SK-N-SH (cell line): ENCODE data around the gene UNC119. TPM values are rescaled to one million over a fixed set of nuclear protein-coding genes. Genes with fewer than 3 reads are reported as not detected.
A peak's percentile ranks its signal among the peaks of the same experiment; 100 is the strongest.

Experiments used
- CTCF ChIA-PET: fragments of 300-600, 350-600 bp; formaldehyde crosslinking; extraction: SDS; loops from one replicate; lab custom pipeline; 2021; lab: Yijun Ruan, JAX
- POLR2A ChIA-PET: fragments of 350-600 bp; sonication (Branson Sonifier 250); formaldehyde crosslinking; extraction: SDS; loops from one replicate; lab custom pipeline; 2020; ENCODE audit warnings: antibody characterized with exemption, inconsistent platforms; lab: Yijun Ruan, JAX
- DNase-seq: peaks from one replicate; pipeline ENCODE4 v3.0.0; 2012
- H2AFZ ChIP-seq: fragments of 200-600 bp; sonication (generic); 2 replicates; pipeline ENCODE4 v1.8.1; 2016; ENCODE audit warnings: antibody characterized with exemption, mild to moderate bottlenecking, low read depth
- H3F3A ChIP-seq: fragments of 200-600 bp; sonication (generic); replicated peaks from 2 replicates; pipeline ENCODE3; 2016; ENCODE audit warnings: antibody characterized with exemption, mild to moderate bottlenecking; ENCODE audit not compliant: insufficient read depth
- H3K27ac ChIP-seq, 2 experiments: fragments of 200-500 bp in 1 of 2; fragments of 200-600 bp in 1 of 2; sonication (Bioruptor generic) in 1 of 2; sonication (generic), shearing (Covaris generic) in 1 of 2; 2 replicates each; pipeline versions ENCODE4 v1.5.1 to v1.6.1; 2014 to 2016; ENCODE audit warnings: low read depth in 2 of 2, inconsistent platforms in 1 of 2, low read length in 1 of 2, mild to moderate bottlenecking in 1 of 2, mixed read lengths in 1 of 2
- H3K27me3 ChIP-seq: fragments of 200-600 bp; sonication (generic), shearing (Covaris generic); 2 replicates; pipeline ENCODE4 v1.6.1; 2016; ENCODE audit warnings: mixed run types; ENCODE audit not compliant: insufficient read depth
- H3K36me3 ChIP-seq, 2 experiments: fragments of 200-500 bp in 1 of 2; fragments of 200-600 bp in 1 of 2; sonication (Bioruptor generic) in 1 of 2; sonication (generic) in 1 of 2; replicated peaks in 1 of 2; 2 replicates each; pipeline versions ENCODE3 to v1.5.1; 2014 to 2016; ENCODE audit warnings: low read length in 1 of 2, mild to moderate bottlenecking in 1 of 2; ENCODE audit not compliant: insufficient read depth in 2 of 2, control insufficient read depth in 1 of 2
- H3K4me1 ChIP-seq, 2 experiments: fragments of 200-500 bp in 1 of 2; fragments of 200-600 bp in 1 of 2; sonication (Bioruptor generic) in 1 of 2; sonication (generic), shearing (Covaris generic) in 1 of 2; 2 replicates each; pipeline versions ENCODE4 v1.5.1 to v1.6.1; 2014 to 2016; ENCODE audit warnings: low read depth in 1 of 2, low read length in 1 of 2, mixed run types in 1 of 2; ENCODE audit not compliant: insufficient read depth in 2 of 2, control insufficient read depth in 1 of 2
- H3K4me2 ChIP-seq: fragments of 200-600 bp; sonication (generic), shearing (Covaris generic); 2 replicates; pipeline ENCODE4 v1.6.1; 2017; ENCODE audit warnings: mixed run types
- H3K4me3 ChIP-seq, 2 experiments: fragments of 200-500 bp in 1 of 2; fragments of 200-600 bp in 1 of 2; sonication (Bioruptor generic) in 1 of 2; sonication (generic), shearing (Covaris generic) in 1 of 2; 2 replicates each; pipeline versions ENCODE4 v1.5.1 to v1.8.1; 2014 to 2016; ENCODE audit warnings: low read depth in 2 of 2, inconsistent platforms in 1 of 2, low read length in 1 of 2, mild to moderate bottlenecking in 1 of 2, mixed read lengths in 1 of 2, moderate library complexity in 1 of 2
- H3K79me2 ChIP-seq: fragments of 200-600 bp; sonication (generic); 2 replicates; pipeline ENCODE4 v1.8.1; 2017; ENCODE audit warnings: mild to moderate bottlenecking; ENCODE audit not compliant: insufficient read depth
- H3K9ac ChIP-seq: fragments of 200-600 bp; sonication (generic); 2 replicates; pipeline ENCODE4 v1.6.1; 2017; ENCODE audit warnings: mixed run types
- H3K9me2 ChIP-seq: fragments of 200-600 bp; sonication (generic); 2 replicates; pipeline ENCODE4 v1.6.1; 2017; ENCODE audit warnings: mixed run types
- H3K9me3 ChIP-seq: fragments of 200-600 bp; sonication (generic); 2 replicates; pipeline ENCODE4 v1.6.1; 2017; ENCODE audit warnings: mixed run types, mild to moderate bottlenecking, moderate library complexity
- H4K20me1 ChIP-seq: fragments of 200-600 bp; sonication (generic); 2 replicates; pipeline ENCODE4 v1.6.1; 2017; ENCODE audit warnings: mild to moderate bottlenecking, mixed run types; ENCODE audit not compliant: insufficient read depth
- EP300 ChIP-seq, 2 experiments: IDR thresholded peaks; 2 replicates each; pipeline versions ENCODE4 v1.4.0 to v1.6.1; 2012; ENCODE audit warnings: borderline replicate concordance in 1 of 2, low read depth in 1 of 2, low read length in 1 of 2
- EZH2phosphoT487 ChIP-seq: fragments of 200-600 bp; sonication (generic); IDR thresholded peaks from 2 replicates; pipeline ENCODE4 v1.6.1; 2017; ENCODE audit warnings: low read depth, mixed run types, mild to moderate bottlenecking, antibody characterized with exemption, moderate library complexity, borderline replicate concordance
- FOSL2 ChIP-seq: IDR thresholded peaks from 2 replicates; pipeline ENCODE4 v1.4.0; 2012; ENCODE audit warnings: low read depth, mild to moderate bottlenecking, moderate library complexity, borderline replicate concordance
- FOXM1 ChIP-seq: IDR thresholded peaks from 2 replicates; pipeline ENCODE4 v1.4.0; 2012; ENCODE audit warnings: low read depth, mild to moderate bottlenecking
- GABPA ChIP-seq: IDR thresholded peaks from 2 replicates; pipeline ENCODE4 v1.4.0; 2012; ENCODE audit warnings: low read depth, mild to moderate bottlenecking
- GATA2 ChIP-seq: sonication (generic); formaldehyde crosslinking; IDR thresholded peaks from 2 replicates; pipeline ENCODE4 v1.5.0; 2020; ENCODE audit warnings: mild to moderate bottlenecking, missing genetic modification reagents
- IRF3 ChIP-seq: fragments of 150-350 bp; IDR thresholded peaks from 2 replicates; pipeline ENCODE4 v1.6.1; 2016; ENCODE audit warnings: mild to moderate bottlenecking, low read depth, low read length
- JUND ChIP-seq: IDR thresholded peaks from 2 replicates; pipeline ENCODE4 v1.4.0; 2012
- MXI1 ChIP-seq: IDR thresholded peaks from 2 replicates; pipeline ENCODE4 v1.6.1; 2012; ENCODE audit warnings: mild to moderate bottlenecking, low read depth, low read length, improper control_type of control experiment
- NFIC ChIP-seq: IDR thresholded peaks from 2 replicates; pipeline ENCODE4 v1.4.0; 2012; ENCODE audit warnings: borderline replicate concordance
- POLR2AphosphoS5 ChIP-seq: IDR thresholded peaks from 2 replicates; pipeline ENCODE4 v1.6.1; 2012; ENCODE audit warnings: low read depth, low read length
- RCOR1 ChIP-seq: fragments of 150-350 bp; IDR thresholded peaks from 2 replicates; pipeline ENCODE4 v1.6.1; 2017; ENCODE audit warnings: antibody characterized with exemption, low read length
- RFX5 ChIP-seq: IDR thresholded peaks from 2 replicates; pipeline ENCODE4 v1.6.1; 2012; ENCODE audit warnings: mild to moderate bottlenecking, improper control_type of control experiment, low read length
- SIN3A ChIP-seq: IDR thresholded peaks from 2 replicates; pipeline ENCODE4 v1.6.1; 2012; ENCODE audit warnings: low read depth, mild to moderate bottlenecking, low read length, moderate library complexity, borderline replicate concordance
- SMC3 ChIP-seq: IDR thresholded peaks from 2 replicates; pipeline ENCODE4 v1.6.1; 2012; ENCODE audit warnings: low read depth, low read length, improper control_type of control experiment
- TAF1 ChIP-seq: IDR thresholded peaks from 2 replicates; pipeline ENCODE4 v1.6.1; 2012; ENCODE audit warnings: low read depth, mild to moderate bottlenecking, low read length, moderate library complexity, borderline replicate concordance
- TEAD4 ChIP-seq: IDR thresholded peaks from 2 replicates; pipeline ENCODE4 v1.4.0; 2012; ENCODE audit warnings: mild to moderate bottlenecking, borderline replicate concordance; ENCODE audit not compliant: insufficient read depth
- WGBS: methylation state at CpG from one replicate; pipeline ENCODE4 v1.1.6; 2017; ENCODE audit warnings: low lambda C conversion rate; 5-methylcytosine and 5-hydroxymethylcytosine counted together
- polyA plus RNA-seq, 3 experiments: library from polyadenylated mRNA; depleted of rRNA; stranded (reverse); fragments of >200 nt; gene quantifications; 2 replicates each; pipeline ENCODE4 v1.2.3, GENCODE V29; 2012
- TF ChIP-seq, protein P1 (sequence below): IDR thresholded peaks from 2 replicates; pipeline ENCODE4 v1.6.1; 2012; ENCODE audit warnings: mild to moderate bottlenecking, low read depth, low read length, moderate library complexity

Gene UNC119
- polyA plus RNA-seq, 1 of the 3 experiments (the other 2 are of a cell fraction), result 89.9 TPM

GRCh38 chr17:28550858-28551257, 1.6 kb downstream of the UNC119 start:
- H3F3A ChIP-seq, result peaks cover 5% of the 10 kb centered on the region
- H3K9me2 ChIP-seq, result no peaks in the 10 kb centered on the region
- peaks cover 3 to 33% of the 10 kb centered on the region in 2 experiments; a peak in 2 of 4 replicates for H3K4me1 ChIP-seq
- no peaks in the 10 kb centered on the region for H3K9me3 ChIP-seq
- POLR2A ChIA-PET, result no interaction called here
- peaks cover 8 to 26% of the 10 kb centered on the region in 2 experiments for H3K36me3 ChIP-seq
- no peak overlapping the region for H3K9ac ChIP-seq
- no CpG with 5 or more reads among the region's 1 CpG for WGBS
- no peak overlapping the region for H3K4me3 ChIP-seq
- no peak for DNase-seq
- H3K27me3 ChIP-seq, result no peaks in the 10 kb centered on the region
- H3K79me2 ChIP-seq, result peaks cover 16% of the 10 kb centered on the region
- H2AFZ ChIP-seq, result no peak overlapping the region
- H3K27ac ChIP-seq, result no peak overlapping the region
- TF ChIP-seq NFIC (no peak), IRF3 (no peak), FOXM1 (no peak), RCOR1 (no peak), SMC3 (no peak), RFX5 (no peak), TEAD4 (no peak)
- CTCF ChIA-PET, result interaction anchor here (0.9 to 7.0 kb wide), 6 partner anchors 10 to 61 kb away, joined by 3 to 87 read pairs (median 10); partner anchors contain the start of gene RSKR
- peak overlapping the region; percentile 89 for H3K4me2 ChIP-seq
- H4K20me1 ChIP-seq, result peaks cover 15% of the 10 kb centered on the region

DNA sequence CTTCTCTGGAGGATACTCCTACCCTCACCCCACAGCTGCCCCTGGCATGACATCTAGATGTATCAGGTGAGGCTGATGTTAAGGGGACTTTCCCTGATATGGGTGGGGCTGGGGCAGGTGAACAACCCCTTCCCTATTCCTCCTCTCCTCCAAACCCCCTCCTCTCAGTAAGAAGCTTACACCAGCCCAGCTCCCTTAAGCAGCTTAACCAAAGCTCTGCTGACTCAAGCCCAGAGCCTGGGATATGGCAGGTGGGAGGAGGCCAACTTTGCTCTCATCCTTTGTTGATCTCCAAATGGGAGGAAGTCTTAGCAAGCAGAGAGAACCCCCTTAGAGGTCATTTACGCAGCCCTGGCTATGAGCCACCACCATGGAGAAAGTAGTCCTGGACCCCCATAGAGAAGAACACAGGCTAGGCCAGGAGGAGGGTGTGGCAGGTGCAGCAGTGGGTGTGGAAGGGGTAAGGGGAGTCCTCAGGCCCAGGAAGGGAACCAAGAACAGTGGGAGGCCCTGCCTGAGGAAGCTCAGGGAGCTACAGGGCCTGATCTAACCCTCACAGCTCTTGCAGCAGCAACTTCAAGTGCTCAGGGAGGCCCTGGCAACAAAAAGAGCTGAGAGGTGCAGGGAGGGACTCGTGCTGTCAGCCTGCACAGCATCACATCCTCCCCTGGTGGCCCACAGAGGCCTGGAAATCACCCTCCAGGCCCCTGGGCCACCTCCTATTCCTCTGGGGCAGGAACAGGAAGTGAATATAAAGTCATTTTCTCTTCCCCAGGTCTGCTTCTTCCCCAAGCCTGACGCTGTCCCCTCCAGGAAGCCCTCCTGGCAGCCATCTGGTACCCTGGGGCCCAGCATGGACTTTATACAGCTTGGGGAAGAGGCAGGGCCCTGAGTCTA, 2.9 kb downstream of the UNC119 start:
- H3K4me3 ChIP-seq, result no peak overlapping the region
- no peak overlapping the region for H3K9ac ChIP-seq
- TF ChIP-seq, protein P1, sequence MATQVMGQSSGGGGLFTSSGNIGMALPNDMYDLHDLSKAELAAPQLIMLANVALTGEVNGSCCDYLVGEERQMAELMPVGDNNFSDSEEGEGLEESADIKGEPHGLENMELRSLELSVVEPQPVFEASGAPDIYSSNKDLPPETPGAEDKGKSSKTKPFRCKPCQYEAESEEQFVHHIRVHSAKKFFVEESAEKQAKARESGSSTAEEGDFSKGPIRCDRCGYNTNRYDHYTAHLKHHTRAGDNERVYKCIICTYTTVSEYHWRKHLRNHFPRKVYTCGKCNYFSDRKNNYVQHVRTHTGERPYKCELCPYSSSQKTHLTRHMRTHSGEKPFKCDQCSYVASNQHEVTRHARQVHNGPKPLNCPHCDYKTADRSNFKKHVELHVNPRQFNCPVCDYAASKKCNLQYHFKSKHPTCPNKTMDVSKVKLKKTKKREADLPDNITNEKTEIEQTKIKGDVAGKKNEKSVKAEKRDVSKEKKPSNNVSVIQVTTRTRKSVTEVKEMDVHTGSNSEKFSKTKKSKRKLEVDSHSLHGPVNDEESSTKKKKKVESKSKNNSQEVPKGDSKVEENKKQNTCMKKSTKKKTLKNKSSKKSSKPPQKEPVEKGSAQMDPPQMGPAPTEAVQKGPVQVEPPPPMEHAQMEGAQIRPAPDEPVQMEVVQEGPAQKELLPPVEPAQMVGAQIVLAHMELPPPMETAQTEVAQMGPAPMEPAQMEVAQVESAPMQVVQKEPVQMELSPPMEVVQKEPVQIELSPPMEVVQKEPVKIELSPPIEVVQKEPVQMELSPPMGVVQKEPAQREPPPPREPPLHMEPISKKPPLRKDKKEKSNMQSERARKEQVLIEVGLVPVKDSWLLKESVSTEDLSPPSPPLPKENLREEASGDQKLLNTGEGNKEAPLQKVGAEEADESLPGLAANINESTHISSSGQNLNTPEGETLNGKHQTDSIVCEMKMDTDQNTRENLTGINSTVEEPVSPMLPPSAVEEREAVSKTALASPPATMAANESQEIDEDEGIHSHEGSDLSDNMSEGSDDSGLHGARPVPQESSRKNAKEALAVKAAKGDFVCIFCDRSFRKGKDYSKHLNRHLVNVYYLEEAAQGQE, result no peak
- TF ChIP-seq GABPA (no peak), EZH2phosphoT487 (no peak), GATA2 (CRISPR knock-in tag) (no peak), POLR2AphosphoS5 (no peak), TAF1 (no peak), FOSL2 (no peak), JUND (no peak), EP300 (IDR thresholded peaks at IDR 0.05; ENCODE audit: borderline replicate concordance in 1 of 2, low read depth in 1 of 2, low read length in 1 of 2) (no peak), SIN3A (no peak), MXI1 (no peak)
- H3K27ac ChIP-seq, result no peak overlapping the region
- H3K79me2 ChIP-seq, result peaks cover 16% of the 10 kb centered on the region
- H3F3A ChIP-seq, result peaks cover 5% of the 10 kb centered on the region
- POLR2A ChIA-PET, result no interaction called here
- peaks cover 0 to 23% of the 10 kb centered on the region in 2 experiments for H3K36me3 ChIP-seq
- 92% methylated on average over 2 of the region's 3 CpGs for WGBS
- peaks cover 15% of the 10 kb centered on the region for H4K20me1 ChIP-seq
- 0 out of 2 replicates have a peak overlapping the region, but pooled peaks have one; percentile 7 for H3K4me2 ChIP-seq
- H3K9me3 ChIP-seq, result no peaks in the 10 kb centered on the region
- CTCF ChIA-PET, result interaction anchor here (0.9 to 7.0 kb wide), 18 partner anchors 9 to 68 kb away, joined by 3 to 87 read pairs (median 12); partner anchors contain the start of genes PIGS and RSKR
- H3K4me1 ChIP-seq, result peaks cover 3 to 33% of the 10 kb centered on the region in 2 experiments; a peak in 2 of 4 replicates
- no peaks in the 10 kb centered on the region for H3K27me3 ChIP-seq
- no peaks in the 10 kb centered on the region for H3K9me2 ChIP-seq
- no peak for DNase-seq
- H2AFZ ChIP-seq, result no peak overlapping the region
